HEK293T (cell line): ENCODE measurements around the gene GRIK4.

Experiments used
- FOXK2 ChIP-seq: fragments of 450-650 bp; IDR thresholded peaks from 2 replicates; pipeline ENCODE4 v1.6.1; 2016; ENCODE audit warnings: mild to moderate bottlenecking
- FOXM1 ChIP-seq: fragments of 450-650 bp; IDR thresholded peaks from 2 replicates; pipeline ENCODE4 v1.6.1; 2017; ENCODE audit warnings: mild to moderate bottlenecking, borderline replicate concordance
- TARDBP ChIP-seq: fragments of 450-650 bp; IDR thresholded peaks from 2 replicates; pipeline ENCODE4 v1.6.1; 2016

DNA sequence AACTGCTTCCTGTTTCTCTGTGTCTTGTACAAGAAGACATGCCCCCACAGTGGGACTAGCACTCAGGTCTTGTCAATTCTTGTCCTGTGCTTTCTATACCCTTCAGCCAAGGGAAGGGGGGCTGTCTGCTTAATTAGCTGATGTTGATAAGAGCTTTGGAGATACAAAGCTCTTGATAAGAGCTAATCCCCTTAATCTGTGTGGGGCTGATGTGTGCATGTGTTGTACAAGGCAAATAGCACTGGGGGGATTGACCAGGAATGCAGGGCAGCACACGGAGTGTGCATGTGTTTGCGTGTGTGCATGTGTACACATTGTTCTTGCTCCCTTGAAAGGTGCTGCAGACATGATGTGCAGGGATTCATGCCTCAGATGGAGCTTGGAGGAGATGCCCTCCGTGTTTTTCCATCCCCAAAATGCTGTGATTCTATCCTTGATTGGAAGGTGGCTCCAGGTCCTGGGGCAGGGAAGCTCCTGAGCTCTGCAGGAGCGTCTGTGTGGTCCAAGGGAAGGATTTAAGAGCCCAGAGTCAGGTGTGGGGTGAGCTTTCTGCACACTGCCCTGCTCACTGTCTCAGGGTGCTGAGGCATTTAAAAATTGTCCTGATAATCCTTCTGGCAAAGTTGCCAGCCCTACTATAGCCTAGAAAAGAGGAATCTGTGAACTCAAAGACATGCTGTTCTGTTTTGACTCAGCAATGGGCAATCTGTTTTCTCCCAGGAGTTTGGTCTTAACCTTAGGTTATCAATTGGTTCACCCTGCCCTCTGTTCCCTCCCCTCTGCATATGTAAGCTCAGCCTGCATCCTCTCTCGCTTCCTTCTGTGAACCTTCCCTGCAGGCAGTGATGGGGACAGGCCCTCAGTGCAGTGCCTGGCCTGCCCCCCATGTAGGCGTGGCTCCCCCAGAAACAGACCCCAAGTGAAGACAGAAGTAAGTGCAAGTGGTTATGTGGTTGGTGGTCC is 102.0 kb downstream of the GRIK4 start:
- TF ChIP-seq TARDBP (no peak), FOXK2 (no peak), FOXM1 (no peak)
